GM21619 (cell line): ENCODE measurements around the gene APOBEC3G.
"Not testable (repeated sequence)": the region's sequence is repeated elsewhere in the genome, so short reads cannot be mapped to it uniquely, and the experiment has no call there.

Experiments used
- ATAC-seq: cut with Tn5 transposase; IDR thresholded peaks from one replicate; pipeline ENCODE4 v1.9.1; 2021; ENCODE audit not compliant: unreplicated experiment

The APOBEC3G gene

GRCh38 chr22:39077026-39077840 lies at the start of gene APOBEC3G:
Gene APOBEC3G (plus strand): TSS chr22:39077275. CDS start chr22:39077362, 87 bp downstream.
- peak; percentile 66 for ATAC-seq

- no peak for ATAC-seq
Measured at GRCh38 chr22:39027717-39028116, 49.4 kb upstream of the APOBEC3G start.

GRCh38 chr22:39028281-39028680 lies 48.8 kb upstream of the APOBEC3G start:
- no peak for ATAC-seq

GRCh38 chr22:39029227-39029626 lies 47.8 kb upstream of the APOBEC3G start:
- no peak for ATAC-seq

- no peak for ATAC-seq
Measured at GRCh38 chr22:39030705-39031104, 46.4 kb upstream of the APOBEC3G start.

GRCh38 chr22:39031434-39032295 lies 45.4 kb upstream of the APOBEC3G start:
- ATAC-seq = not testable (repeated sequence)

- not testable (repeated sequence) for ATAC-seq
Measured at GRCh38 chr22:39037071-39037470, 40.0 kb upstream of the APOBEC3G start.

GRCh38 chr22:39039306-39040126 lies 37.6 kb upstream of the APOBEC3G start:
- no peak for ATAC-seq

GRCh38 chr22:39040155-39040537 lies 36.9 kb upstream of the APOBEC3G start:
- not testable (repeated sequence) for ATAC-seq

GRCh38 chr22:39040538-39041296 lies 36.4 kb upstream of the APOBEC3G start, which contains the start of gene APOBEC3F:
Gene APOBEC3F (plus strand): TSS chr22:39040864. CDS start chr22:39040961, 97 bp downstream.
- ATAC-seq = peak; percentile 91

GRCh38 chr22:39041908-39042307 lies 35.2 kb upstream of the APOBEC3G start:
- ATAC-seq = no peak

GRCh38 chr22:39043063-39043462 lies 34.0 kb upstream of the APOBEC3G start:
- not testable (repeated sequence) for ATAC-seq

- ATAC-seq = not testable (repeated sequence)
Measured at GRCh38 chr22:39045136-39045535, 31.9 kb upstream of the APOBEC3G start.

- not testable (repeated sequence) for ATAC-seq
Measured at GRCh38 chr22:39049486-39049885, 27.6 kb upstream of the APOBEC3G start.

GRCh38 chr22:39051844-39052495 lies 25.1 kb upstream of the APOBEC3G start:
- not testable (repeated sequence) for ATAC-seq

GRCh38 chr22:39055658-39056057 lies 21.4 kb upstream of the APOBEC3G start:
- ATAC-seq = no peak

GRCh38 chr22:39061290-39061689 lies 15.8 kb upstream of the APOBEC3G start:
- not testable (repeated sequence) for ATAC-seq

- not testable (repeated sequence) for ATAC-seq
Measured at GRCh38 chr22:39061951-39062350, 15.1 kb upstream of the APOBEC3G start.

- ATAC-seq = not testable (repeated sequence)
Measured at GRCh38 chr22:39063904-39064303, 13.2 kb upstream of the APOBEC3G start.
